ENCODE measurements around the gene TRAPPC6A. TPM values are rescaled to one million over a fixed set of nuclear protein-coding genes. Genes with fewer than 3 reads are reported as not detected.

The TRAPPC6A gene
- total and polyA plus RNA-seq, 2 of the 13 experiments (the other 11 are each of a cell fraction or from before 2014, with no cell fraction given) = 6.5 to 21.0 TPM

- TF ChIP-seq ZHX2 (IDR thresholded peaks at IDR 0.05; ENCODE audit: low read depth) (no peak), ZHX2 (CRISPR knock-in tag; IDR thresholded peaks at IDR 0.05; ENCODE audit: borderline replicate concordance) (no peak), ZNF256 (CRISPR knock-in tag; conservative IDR thresholded peaks at IDR 0.05) (no peak), ZFP91 (CRISPR knock-in tag; IDR thresholded peaks at IDR 0.05; ENCODE audit: borderline replicate concordance) (0 out of 2 replicates have a peak, but pooled peaks have one; percentile 21), ZBTB38 (CRISPR knock-in tag; IDR thresholded peaks at IDR 0.05) (peak; percentile 93), ZNF710 (CRISPR knock-in tag; IDR thresholded peaks at IDR 0.05; ENCODE audit: borderline replicate concordance) (no peak), ZNF572 (CRISPR knock-in tag; IDR thresholded peaks at IDR 0.05) (no peak), SP1 (IDR thresholded peaks at IDR 0.05) (no peak), SP1 (CRISPR knock-in tag; IDR thresholded peaks at IDR 0.05) (no peak), ZNF552 (CRISPR knock-in tag; IDR thresholded peaks at IDR 0.05; ENCODE audit: borderline replicate concordance) (no peak)
- TF ChIP-seq, protein P1, sequence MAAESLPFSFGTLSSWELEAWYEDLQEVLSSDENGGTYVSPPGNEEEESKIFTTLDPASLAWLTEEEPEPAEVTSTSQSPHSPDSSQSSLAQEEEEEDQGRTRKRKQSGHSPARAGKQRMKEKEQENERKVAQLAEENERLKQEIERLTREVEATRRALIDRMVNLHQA (CRISPR knock-in tag; IDR thresholded peaks at IDR 0.05) = no peak
Observed at GRCh38 chr19:45136507-45137178, 41.4 kb downstream of the TRAPPC6A start (continued).

Measured in HepG2 (cell line).